OCI-LY1 (cell line): Measurements from ENCODE around the gene ATF7IP.

Experiments used
- EZH2 ChIP-seq: fragments of 200-600 bp; sonication (generic), shearing (Covaris generic); IDR thresholded peaks from 2 replicates; pipeline ENCODE4 v1.8.0; 2017; ENCODE audit warnings: borderline replicate concordance, mixed run types, mild to moderate bottlenecking, antibody characterized with exemption, low read length, moderate library complexity, mixed read lengths
- TF ChIP-seq, protein P1 (sequence below): fragments of 200-600 bp; sonication (generic), shearing (Covaris generic); IDR thresholded peaks from 2 replicates; pipeline ENCODE4 v1.5.1; 2017; ENCODE audit warnings: mild to moderate bottlenecking, antibody characterized with exemption, low read length, moderate library complexity, mixed read lengths

DNA sequence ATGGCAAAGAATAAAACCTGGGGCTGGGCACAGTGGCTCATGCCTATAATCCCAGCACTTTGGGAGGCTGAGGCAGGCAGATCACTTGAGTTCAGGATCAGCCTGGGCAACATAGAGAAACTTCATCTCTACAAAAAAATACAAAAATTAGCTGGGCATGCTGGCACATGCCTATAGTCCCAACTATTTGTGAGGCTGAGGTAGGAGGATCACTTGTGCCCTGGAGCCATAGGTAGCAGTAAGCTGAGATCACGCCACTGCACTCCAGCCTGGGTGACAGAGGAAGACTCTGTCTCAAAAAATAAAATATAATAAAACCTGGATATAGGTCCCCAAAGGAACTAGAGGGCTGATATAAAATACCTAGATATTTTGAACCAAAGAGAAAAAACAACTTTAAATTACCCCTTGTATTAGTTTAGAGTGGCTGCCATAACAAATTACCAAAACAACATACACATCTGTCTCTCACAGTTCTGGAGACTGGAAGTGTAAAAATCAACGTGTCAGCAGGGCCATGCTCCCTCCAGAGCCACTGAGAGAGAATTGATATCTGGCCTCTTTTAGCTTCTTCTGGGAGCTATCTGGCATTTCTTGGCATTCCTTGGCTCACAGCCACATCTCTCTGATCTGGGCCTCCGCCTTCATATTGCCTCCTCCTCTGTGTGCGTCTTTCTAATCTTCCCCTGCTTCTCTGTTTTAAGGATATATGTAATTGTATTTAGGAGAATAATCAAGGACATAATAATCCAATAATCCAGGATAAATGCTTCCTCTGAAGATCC is 47.9 kb upstream of the ATF7IP start:
- TF ChIP-seq, protein P1, sequence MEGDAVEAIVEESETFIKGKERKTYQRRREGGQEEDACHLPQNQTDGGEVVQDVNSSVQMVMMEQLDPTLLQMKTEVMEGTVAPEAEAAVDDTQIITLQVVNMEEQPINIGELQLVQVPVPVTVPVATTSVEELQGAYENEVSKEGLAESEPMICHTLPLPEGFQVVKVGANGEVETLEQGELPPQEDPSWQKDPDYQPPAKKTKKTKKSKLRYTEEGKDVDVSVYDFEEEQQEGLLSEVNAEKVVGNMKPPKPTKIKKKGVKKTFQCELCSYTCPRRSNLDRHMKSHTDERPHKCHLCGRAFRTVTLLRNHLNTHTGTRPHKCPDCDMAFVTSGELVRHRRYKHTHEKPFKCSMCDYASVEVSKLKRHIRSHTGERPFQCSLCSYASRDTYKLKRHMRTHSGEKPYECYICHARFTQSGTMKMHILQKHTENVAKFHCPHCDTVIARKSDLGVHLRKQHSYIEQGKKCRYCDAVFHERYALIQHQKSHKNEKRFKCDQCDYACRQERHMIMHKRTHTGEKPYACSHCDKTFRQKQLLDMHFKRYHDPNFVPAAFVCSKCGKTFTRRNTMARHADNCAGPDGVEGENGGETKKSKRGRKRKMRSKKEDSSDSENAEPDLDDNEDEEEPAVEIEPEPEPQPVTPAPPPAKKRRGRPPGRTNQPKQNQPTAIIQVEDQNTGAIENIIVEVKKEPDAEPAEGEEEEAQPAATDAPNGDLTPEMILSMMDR, result no peak
- no peak for TF ChIP-seq EZH2
